Neural progenitor cell (in vitro differentiated cells): ENCODE results near the gene MCF2L2.

ENCODE experiments used
- EZH2 ChIP-seq: fragments of 200-600 bp; sonication (generic); IDR thresholded peaks from 2 replicates; pipeline ENCODE4 v1.6.1; 2017; ENCODE audit warnings: antibody characterized with exemption, mild to moderate bottlenecking, moderate library complexity
- EZH2phosphoT487 ChIP-seq: fragments of 200-600 bp; sonication (generic); IDR thresholded peaks from 2 replicates; pipeline ENCODE4 v1.6.1; 2017; ENCODE audit warnings: antibody characterized with exemption
- TF ChIP-seq, protein P1 (sequence below): fragments of 200-600 bp; sonication (generic); IDR thresholded peaks from 2 replicates; pipeline ENCODE4 v1.5.1; 2017; ENCODE audit warnings: antibody characterized with exemption, mild to moderate bottlenecking

DNA sequence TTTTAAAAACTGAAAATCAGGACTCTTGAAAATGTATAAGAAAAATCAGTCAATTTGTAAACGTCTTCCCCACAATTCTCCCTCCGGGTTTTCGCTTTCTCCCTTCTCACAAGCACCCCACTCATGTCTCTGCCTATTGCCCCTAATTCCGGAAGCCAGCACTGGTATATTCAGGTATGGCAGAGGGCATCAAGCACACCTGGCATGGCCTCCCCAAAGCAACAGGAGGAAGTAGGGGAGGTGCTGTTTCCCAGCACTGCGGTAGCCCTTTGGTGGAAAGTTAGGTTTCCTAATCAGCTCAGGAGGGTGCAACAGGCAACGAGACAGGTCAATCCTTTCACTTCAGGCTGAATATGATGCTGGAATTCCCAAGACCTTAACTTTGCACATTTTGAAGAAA is 296.0 kb downstream of the MCF2L2 start:
- TF ChIP-seq, protein P1, sequence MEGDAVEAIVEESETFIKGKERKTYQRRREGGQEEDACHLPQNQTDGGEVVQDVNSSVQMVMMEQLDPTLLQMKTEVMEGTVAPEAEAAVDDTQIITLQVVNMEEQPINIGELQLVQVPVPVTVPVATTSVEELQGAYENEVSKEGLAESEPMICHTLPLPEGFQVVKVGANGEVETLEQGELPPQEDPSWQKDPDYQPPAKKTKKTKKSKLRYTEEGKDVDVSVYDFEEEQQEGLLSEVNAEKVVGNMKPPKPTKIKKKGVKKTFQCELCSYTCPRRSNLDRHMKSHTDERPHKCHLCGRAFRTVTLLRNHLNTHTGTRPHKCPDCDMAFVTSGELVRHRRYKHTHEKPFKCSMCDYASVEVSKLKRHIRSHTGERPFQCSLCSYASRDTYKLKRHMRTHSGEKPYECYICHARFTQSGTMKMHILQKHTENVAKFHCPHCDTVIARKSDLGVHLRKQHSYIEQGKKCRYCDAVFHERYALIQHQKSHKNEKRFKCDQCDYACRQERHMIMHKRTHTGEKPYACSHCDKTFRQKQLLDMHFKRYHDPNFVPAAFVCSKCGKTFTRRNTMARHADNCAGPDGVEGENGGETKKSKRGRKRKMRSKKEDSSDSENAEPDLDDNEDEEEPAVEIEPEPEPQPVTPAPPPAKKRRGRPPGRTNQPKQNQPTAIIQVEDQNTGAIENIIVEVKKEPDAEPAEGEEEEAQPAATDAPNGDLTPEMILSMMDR: no peak
- TF ChIP-seq EZH2 (no peak), EZH2phosphoT487 (no peak)
